H9 (cell line): ENCODE data around the gene WT1. TPM values are rescaled to one million over a fixed set of nuclear protein-coding genes. Genes with fewer than 3 reads are reported as not detected.

ENCODE experiments used
- DNase-seq: peaks from one replicate; pipeline ENCODE4 v3.0.0-alpha.2; 2017
- H2AFZ ChIP-seq: one replicate; pipeline ENCODE4 v1.6.1; 2013; ENCODE audit warnings: mild to moderate bottlenecking, low read length, control low read depth, moderate library complexity
- H2AK5ac ChIP-seq: 2 replicates; pipeline ENCODE4 v1.6.1; 2013; ENCODE audit warnings: low read length, control low read depth, mixed read lengths; ENCODE audit not compliant: insufficient read length
- H2BK120ac ChIP-seq: one replicate; pipeline ENCODE4 v1.6.1; 2013; ENCODE audit warnings: low read depth, mild to moderate bottlenecking, low read length, control low read depth, inconsistent platforms; ENCODE audit not compliant: poor library complexity, severe bottlenecking
- H2BK12ac ChIP-seq: 2 replicates; pipeline ENCODE4 v1.6.1; 2013; ENCODE audit warnings: low read length, control low read depth, mixed read lengths, low read depth; ENCODE audit not compliant: insufficient read length
- H2BK15ac ChIP-seq: 2 replicates; pipeline ENCODE4 v1.6.1; 2013; ENCODE audit warnings: low read depth, low read length, control low read depth
- H2BK20ac ChIP-seq: one replicate; pipeline ENCODE4 v1.6.1; 2013; ENCODE audit warnings: low read depth, mild to moderate bottlenecking, low read length, control low read depth, inconsistent platforms; ENCODE audit not compliant: poor library complexity, severe bottlenecking
- H2BK5ac ChIP-seq: 2 replicates; pipeline ENCODE4 v1.6.1; 2013; ENCODE audit warnings: low read length, control low read depth, mixed read lengths; ENCODE audit not compliant: insufficient read length
- H3K14ac ChIP-seq: 2 replicates; pipeline ENCODE4 v1.6.1; 2013; ENCODE audit warnings: low read length, control low read depth; ENCODE audit not compliant: insufficient read depth
- H3K18ac ChIP-seq: 2 replicates; pipeline ENCODE4 v1.6.1; 2013; ENCODE audit warnings: low read depth, mild to moderate bottlenecking, mixed read lengths, low read length, control low read depth; ENCODE audit not compliant: insufficient read length
- H3K23ac ChIP-seq: 2 replicates; pipeline ENCODE4 v1.6.1; 2013; ENCODE audit warnings: low read length, control low read depth, mixed read lengths, low read depth; ENCODE audit not compliant: insufficient read length
- H3K23me2 ChIP-seq: 2 replicates; pipeline ENCODE4 v1.6.1; 2013; ENCODE audit warnings: low read depth, mild to moderate bottlenecking, mixed read lengths, low read length, control low read depth; ENCODE audit not compliant: insufficient read length, poor library complexity, severe bottlenecking
- H3K27ac ChIP-seq: 2 replicates; pipeline ENCODE4 v1.5.1; 2013; ENCODE audit warnings: low read length, control low read depth, mixed read lengths, low read depth; ENCODE audit not compliant: insufficient read length
- H3K27me3 ChIP-seq: 2 replicates; pipeline ENCODE4 v1.6.1; 2013; ENCODE audit warnings: low read length, control low read depth, inconsistent platforms; ENCODE audit not compliant: insufficient read depth
- H3K4ac ChIP-seq: 2 replicates; pipeline ENCODE4 v1.6.1; 2013; ENCODE audit warnings: low read depth, mild to moderate bottlenecking, control low read depth, inconsistent platforms, low read length, moderate library complexity
- H3K4me1 ChIP-seq: 2 replicates; pipeline ENCODE4 v1.6.1; 2013; ENCODE audit warnings: low read length, control low read depth, inconsistent platforms; ENCODE audit not compliant: insufficient read depth
- H3K4me2 ChIP-seq: 2 replicates; pipeline ENCODE4 v1.6.1; 2013; ENCODE audit warnings: low read length, control low read depth, mixed read lengths; ENCODE audit not compliant: insufficient read length, insufficient read depth
- H3K56ac ChIP-seq: 2 replicates; pipeline ENCODE4 v1.6.1; 2013; ENCODE audit warnings: low read depth, mild to moderate bottlenecking, mixed read lengths, low read length, control low read depth; ENCODE audit not compliant: insufficient read length
- H3K79me1 ChIP-seq: 2 replicates; pipeline ENCODE4 v1.6.1; 2013; ENCODE audit warnings: low read depth, mild to moderate bottlenecking, moderate library complexity, low read length, control low read depth, inconsistent platforms; ENCODE audit not compliant: insufficient read depth, poor library complexity, severe bottlenecking
- H3K79me2 ChIP-seq: 2 replicates; pipeline ENCODE4 v1.6.1; 2013; ENCODE audit warnings: low read length, control low read depth, inconsistent platforms; ENCODE audit not compliant: insufficient read depth
- H3K9ac ChIP-seq: 2 replicates; pipeline ENCODE4 v1.6.1; 2013; ENCODE audit warnings: low read length, control low read depth, mixed read lengths; ENCODE audit not compliant: insufficient read length; ENCODE audit errors: extremely low read depth
- H3K9me3 ChIP-seq: one replicate; pipeline ENCODE4 v1.6.1; 2013; ENCODE audit warnings: low read depth, low read length, inconsistent platforms; ENCODE audit not compliant: control insufficient read depth
- H3T11ph ChIP-seq: one replicate; pipeline ENCODE4 v1.6.1; 2013; ENCODE audit warnings: mild to moderate bottlenecking, low read length, control low read depth, inconsistent platforms
- H4K20me1 ChIP-seq: one replicate; pipeline ENCODE4 v1.6.1; 2013; ENCODE audit not compliant: control insufficient read depth, insufficient read length, insufficient read depth
- H4K5ac ChIP-seq: 2 replicates; pipeline ENCODE4 v1.6.1; 2013; ENCODE audit warnings: low read depth, mild to moderate bottlenecking, mixed read lengths, low read length, control low read depth; ENCODE audit not compliant: insufficient read length
- H4K8ac ChIP-seq: replicated peaks from 2 replicates; pipeline ENCODE4 v1.6.1; 2013; ENCODE audit warnings: low read length, control low read depth, mixed read lengths, low read depth; ENCODE audit not compliant: insufficient read length
- H4K91ac ChIP-seq: 2 replicates; pipeline ENCODE4 v1.6.1; 2013; ENCODE audit warnings: low read depth, mild to moderate bottlenecking, moderate library complexity, mixed read lengths, low read length, control low read depth; ENCODE audit not compliant: insufficient read length
- H3K27ac Mint-ChIP-seq, 3 experiments: 2 replicates in 2 of 3; 3 replicates in 1 of 3; pipeline ENCODE4 v1.8.0; 2020 to 2021; ENCODE audit warnings: mixed read lengths in 3 of 3, mild to moderate bottlenecking in 1 of 3, moderate library complexity in 1 of 3
- H3K27me3 Mint-ChIP-seq: 2 replicates; pipeline ENCODE4 v1.8.0; 2021; ENCODE audit warnings: low read depth, mild to moderate bottlenecking, moderate library complexity, mixed read lengths
- H3K36me3 Mint-ChIP-seq, 3 experiments: 2 replicates in 2 of 3; 3 replicates in 1 of 3; pipeline ENCODE4 v1.8.0; 2020 to 2021; ENCODE audit warnings: low read depth in 3 of 3, mixed read lengths in 3 of 3; ENCODE audit not compliant: insufficient read depth in 1 of 3
- H3K4me1 Mint-ChIP-seq, 2 experiments: 2 replicates each; pipeline ENCODE4 v1.8.0; 2020; ENCODE audit warnings: mixed read lengths in 2 of 2
- H3K4me3 Mint-ChIP-seq, 2 experiments: 2 replicates in 1 of 2; 3 replicates in 1 of 2; pipeline ENCODE4 v1.8.0; 2020 to 2021; ENCODE audit warnings: mild to moderate bottlenecking in 2 of 2, mixed read lengths in 2 of 2, moderate library complexity in 1 of 2
- H3K9me3 Mint-ChIP-seq, 2 experiments: 2 replicates in 1 of 2; 3 replicates in 1 of 2; pipeline ENCODE4 v1.8.0; 2020; ENCODE audit warnings: mild to moderate bottlenecking in 2 of 2, mixed read lengths in 2 of 2, moderate library complexity in 1 of 2
- CTCF ChIP-seq: fragments of 200-600 bp; sonication (generic); conservative IDR thresholded peaks from 3 replicates; pipeline ENCODE4 v1.8.0; 2021; ENCODE audit warnings: antibody characterized with exemption, mild to moderate bottlenecking
- WGBS: extraction: QIAGEN DNeasy Blood & Tissue Kit; methylation state at CpG from one replicate; pipeline ENCODE4 v1.1.7; 2013; ENCODE audit warnings: missing lambda C conversion rate, low lambda C conversion rate, mixed read lengths; ENCODE audit not compliant: insufficient read length; ENCODE audit errors: extremely low coverage; 5-methylcytosine and 5-hydroxymethylcytosine counted together
- total RNA-seq: library from RNA; stranded (reverse); gene quantifications from 2 replicates; pipeline ENCODE4 v1.2.1, GENCODE V29; 2021

WT1 gene
- total RNA-seq, 1 experiment from 2014 or later = 0.20 TPM

- peaks cover 5% of the 10 kb centered on the region for H3K27me3 Mint-ChIP-seq
- Histone ChIP-seq H3K23me2 (no peaks in the 10 kb centered on the region), H4K91ac (no peak overlapping the region), H3K9me3 (no peaks in the 10 kb centered on the region), H3K4me1 (no peaks in the 10 kb centered on the region), H2BK12ac (no peak overlapping the region), H3K27me3 (no peaks in the 10 kb centered on the region), H2BK120ac (no peak overlapping the region), H3K23ac (no peak overlapping the region), H3K18ac (no peak overlapping the region), H3K9ac (no peak overlapping the region), H4K8ac (no peak overlapping the region), H3K14ac (no peak overlapping the region), H3K56ac (no peak overlapping the region), H4K20me1 (no peaks in the 10 kb centered on the region), H4K5ac (no peak overlapping the region), H2BK20ac (no peak overlapping the region), H2BK5ac (no peak overlapping the region), H3K79me1 (no peaks in the 10 kb centered on the region), H2AK5ac (no peak overlapping the region), H2BK15ac (no peak overlapping the region), H2AFZ (no peak overlapping the region), H3K4me2 (no peak overlapping the region), H3T11ph (no peak overlapping the region), H3K79me2 (no peaks in the 10 kb centered on the region), H3K27ac (no peak overlapping the region), H3K4ac (no peak overlapping the region)
- TF ChIP-seq CTCF = no peak
- peaks cover 0 to 4% of the 10 kb centered on the region in 2 experiments; a peak in 1 of 4 replicates for H3K4me1 Mint-ChIP-seq
- WGBS = no CpG with 5 or more reads among the region's 2 CpGs
- no peak overlapping the region for H3K4me3 Mint-ChIP-seq
- no peak overlapping the region for H3K27ac Mint-ChIP-seq
- no peak for DNase-seq
- no peaks in the 10 kb centered on the region for H3K9me3 Mint-ChIP-seq
- H3K36me3 Mint-ChIP-seq = no peaks in the 10 kb centered on the region
Measured at GRCh38 chr11:32456864-32457263, 21.5 kb upstream of the WT1 start.
